ENCODE measurements around the gene MINDY3. TPM values are rescaled to one million over a fixed set of nuclear protein-coding genes. Genes with fewer than 3 reads are reported as not detected.

MINDY3 gene
- polyA plus RNA-seq, 1 donor (not counting 4 experiments of a cell fraction or from before 2014, with no cell fraction given) = 22.1 TPM

DNA sequence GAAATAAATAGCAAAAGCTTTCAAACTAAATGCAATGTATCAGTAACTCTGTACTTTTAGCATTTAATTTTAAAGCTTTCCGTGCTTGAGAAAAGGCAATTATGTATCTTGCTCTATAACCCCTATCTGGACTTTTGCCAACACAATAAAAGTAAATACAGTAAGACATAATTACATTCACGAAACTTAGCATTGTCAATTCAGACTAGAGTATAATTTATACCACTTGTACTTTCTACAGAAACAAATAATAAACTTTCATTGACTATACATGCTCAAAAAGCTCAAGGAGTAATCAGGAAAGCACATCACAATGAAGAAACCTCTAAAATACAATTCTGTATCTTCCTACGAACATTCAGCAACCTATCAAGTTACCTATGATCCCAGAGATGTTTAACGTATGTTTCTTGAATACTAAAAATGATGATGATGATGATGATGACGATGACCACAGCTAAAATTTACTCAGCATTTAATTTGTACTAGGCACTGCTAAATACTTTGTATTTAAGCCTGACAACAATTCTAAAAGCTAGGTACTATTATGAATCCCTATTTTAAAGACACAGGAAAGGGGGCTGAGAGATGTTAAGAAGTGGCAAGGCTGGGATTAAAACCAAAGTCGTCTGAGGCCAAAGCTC lies 44.9 kb downstream of the MINDY3 start:
- no peak overlapping the region for H2AFZ ChIP-seq (ENCODE audit: control insufficient read depth, low read length)
- no peaks in the 10 kb centered on the region for H3K4me1 ChIP-seq (ENCODE audit: control insufficient read depth, extremely low read depth, insufficient read depth, low read length)
- H3K9me1 ChIP-seq (ENCODE audit: control insufficient read depth, extremely low read depth, insufficient read depth, low read length) = no peaks in the 10 kb centered on the region
- FAIRE-seq (no peak), DNase-seq (ENCODE audit: low read depth, low spot score) (no peak)
- dilution Hi-C loops (cut with MboI; ENCODE audit: extremely low pct_ligation_motif_present, low sequenced_read_pairs) = no loop called here
- no peak overlapping the region for H3K4me3 ChIP-seq (ENCODE audit: control insufficient read depth in 2 of 3, extremely low read depth in 1 of 3, insufficient read depth in 2 of 3, low read depth in 1 of 3, low read length in 3 of 3)
- peaks cover 1 to 7% of the 10 kb centered on the region in 2 experiments for H3K36me3 ChIP-seq (ENCODE audit: control insufficient read depth in 2 of 2, extremely low read depth in 1 of 2, insufficient read depth in 2 of 2, low read length in 2 of 2)
- no peaks in the 10 kb centered on the region for H3K27me3 ChIP-seq (ENCODE audit: control insufficient read depth, extremely low read depth, insufficient read depth, low read length)
- no peaks in the 10 kb centered on the region for H4K20me1 ChIP-seq (ENCODE audit: control insufficient read depth, extremely low read depth, insufficient read depth, low read length)
- H3K79me2 ChIP-seq (ENCODE audit: control insufficient read depth, insufficient read depth, low read length) = no peaks in the 10 kb centered on the region
- no peak overlapping the region for H3K9ac ChIP-seq (ENCODE audit: control insufficient read depth, extremely low read depth, insufficient read depth, low read length)
- TF ChIP-seq, protein P1, sequence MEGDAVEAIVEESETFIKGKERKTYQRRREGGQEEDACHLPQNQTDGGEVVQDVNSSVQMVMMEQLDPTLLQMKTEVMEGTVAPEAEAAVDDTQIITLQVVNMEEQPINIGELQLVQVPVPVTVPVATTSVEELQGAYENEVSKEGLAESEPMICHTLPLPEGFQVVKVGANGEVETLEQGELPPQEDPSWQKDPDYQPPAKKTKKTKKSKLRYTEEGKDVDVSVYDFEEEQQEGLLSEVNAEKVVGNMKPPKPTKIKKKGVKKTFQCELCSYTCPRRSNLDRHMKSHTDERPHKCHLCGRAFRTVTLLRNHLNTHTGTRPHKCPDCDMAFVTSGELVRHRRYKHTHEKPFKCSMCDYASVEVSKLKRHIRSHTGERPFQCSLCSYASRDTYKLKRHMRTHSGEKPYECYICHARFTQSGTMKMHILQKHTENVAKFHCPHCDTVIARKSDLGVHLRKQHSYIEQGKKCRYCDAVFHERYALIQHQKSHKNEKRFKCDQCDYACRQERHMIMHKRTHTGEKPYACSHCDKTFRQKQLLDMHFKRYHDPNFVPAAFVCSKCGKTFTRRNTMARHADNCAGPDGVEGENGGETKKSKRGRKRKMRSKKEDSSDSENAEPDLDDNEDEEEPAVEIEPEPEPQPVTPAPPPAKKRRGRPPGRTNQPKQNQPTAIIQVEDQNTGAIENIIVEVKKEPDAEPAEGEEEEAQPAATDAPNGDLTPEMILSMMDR (optimal IDR thresholded peaks at IDR 0.05 in 1 of 3, IDR thresholded peaks at IDR 0.05 in 1 of 3, conservative IDR thresholded peaks at IDR 0.05 in 1 of 3; ENCODE audit: extremely low read depth in 1 of 3, insufficient read depth in 2 of 3, low read length in 3 of 3) = no peak
- TF ChIP-seq EZH2 (IDR thresholded peaks at IDR 0.05; ENCODE audit: low read length) = no peak
- no peaks in the 10 kb centered on the region for H3K9me3 ChIP-seq (ENCODE audit: control insufficient read depth, low read depth, low read length)
- no peak overlapping the region for H3K4me2 ChIP-seq (ENCODE audit: control insufficient read depth, extremely low read depth, insufficient read depth, low read depth, low read length)
- H3K27ac ChIP-seq (ENCODE audit: control insufficient read depth, insufficient read depth, low read length) = no peak overlapping the region

DNA sequence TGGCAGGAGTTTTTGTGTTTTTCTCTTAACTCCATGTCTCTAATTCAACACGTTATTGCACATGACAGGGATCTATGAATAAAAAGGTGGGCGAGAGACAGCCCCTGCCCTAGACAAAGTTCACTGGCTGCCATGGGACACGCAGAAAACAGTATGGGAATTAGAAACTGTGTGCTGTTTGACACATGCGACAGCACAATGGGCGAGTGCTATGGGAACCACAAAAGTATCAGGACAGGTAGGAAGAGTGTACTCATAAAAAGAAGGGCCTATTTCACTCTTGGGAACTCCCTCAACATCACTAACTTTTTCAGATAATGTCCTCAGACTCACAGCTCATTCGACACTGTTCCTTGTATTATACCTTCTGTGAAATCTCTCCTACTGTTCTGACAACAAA lies 45.7 kb downstream of the MINDY3 start:
- H2AFZ ChIP-seq (ENCODE audit: control insufficient read depth, low read length) = no peak overlapping the region
- H4K20me1 ChIP-seq (ENCODE audit: control insufficient read depth, extremely low read depth, insufficient read depth, low read length) = no peaks in the 10 kb centered on the region
- H3K4me2 ChIP-seq (ENCODE audit: control insufficient read depth, extremely low read depth, insufficient read depth, low read depth, low read length) = no peak overlapping the region
- no peak overlapping the region for H3K4me3 ChIP-seq (ENCODE audit: control insufficient read depth in 2 of 3, extremely low read depth in 1 of 3, insufficient read depth in 2 of 3, low read depth in 1 of 3, low read length in 3 of 3)
- H3K27ac ChIP-seq (ENCODE audit: control insufficient read depth, insufficient read depth, low read length) = no peak overlapping the region
- no peaks in the 10 kb centered on the region for H3K9me1 ChIP-seq (ENCODE audit: control insufficient read depth, extremely low read depth, insufficient read depth, low read length)
- DNase-seq (ENCODE audit: low read depth, low spot score) (no peak), FAIRE-seq (no peak)
- TF ChIP-seq, protein P1 (optimal IDR thresholded peaks at IDR 0.05 in 1 of 3, IDR thresholded peaks at IDR 0.05 in 1 of 3, conservative IDR thresholded peaks at IDR 0.05 in 1 of 3; ENCODE audit: extremely low read depth in 1 of 3, insufficient read depth in 2 of 3, low read length in 3 of 3) = no peak
- TF ChIP-seq EZH2 (IDR thresholded peaks at IDR 0.05; ENCODE audit: low read length) = no peak
- H3K27me3 ChIP-seq (ENCODE audit: control insufficient read depth, extremely low read depth, insufficient read depth, low read length) = no peaks in the 10 kb centered on the region
- H3K79me2 ChIP-seq (ENCODE audit: control insufficient read depth, insufficient read depth, low read length) = no peaks in the 10 kb centered on the region
- no peaks in the 10 kb centered on the region for H3K4me1 ChIP-seq (ENCODE audit: control insufficient read depth, extremely low read depth, insufficient read depth, low read length)
- no peak overlapping the region for H3K9ac ChIP-seq (ENCODE audit: control insufficient read depth, extremely low read depth, insufficient read depth, low read length)
- H3K36me3 ChIP-seq (ENCODE audit: control insufficient read depth in 2 of 2, extremely low read depth in 1 of 2, insufficient read depth in 2 of 2, low read length in 2 of 2) = peaks cover 0 to 7% of the 10 kb centered on the region in 2 experiments
- no peaks in the 10 kb centered on the region for H3K9me3 ChIP-seq (ENCODE audit: control insufficient read depth, low read depth, low read length)
- dilution Hi-C loops (cut with MboI; ENCODE audit: extremely low pct_ligation_motif_present, low sequenced_read_pairs) = no loop called here

Measured in keratinocyte (primary cell).